A549 (cell line): ENCODE data around the gene SCGB1C2. TPM values are rescaled to one million over a fixed set of nuclear protein-coding genes. Genes with fewer than 3 reads are reported as not detected.

Source experiments
- ATAC-seq, 2 experiments: fragments of 200-7000 bp in 1 of 2; fragments of >200 bp in 1 of 2; cut with Nextera tagmentation in 1 of 2; cut with Tn5 transposase in 1 of 2; 3 replicates each; pipeline versions ENCODE4 v1.8.0 to v1.9.1; 2018 to 2020; ENCODE audit warnings: mild to moderate bottlenecking in 1 of 2, moderate library complexity in 1 of 2
- CTCF ChIA-PET: fragments of 300-600 bp; sonication (Branson Sonifier 250); formaldehyde crosslinking; extraction: SDS; loops from one replicate; lab custom pipeline; 2021; ENCODE audit warnings: antibody characterized with exemption, inconsistent platforms; lab: Yijun Ruan, JAX
- POLR2A ChIA-PET: fragments of 350-600 bp; formaldehyde crosslinking; extraction: SDS; loops from one replicate; lab custom pipeline; 2021; ENCODE audit warnings: antibody characterized with exemption, inconsistent platforms; lab: Yijun Ruan, JAX
- DNase-seq, 2 experiments: peaks; one replicate each; pipeline versions ENCODE4 v3.0.0 to v3.0.0-alpha.2; 2011 to 2016; ENCODE audit warnings: low read depth in 1 of 2, low spot score in 1 of 2
- FAIRE-seq: peaks from 2 replicates; lab custom pipeline; 2011; peaks lifted over from hg19 to GRCh38; lab: Jason Lieb, UNC
- H3K27ac ChIP-seq, 2 experiments: fragments of >200 bp; sonication (Bioruptor Twin); formaldehyde crosslinking; 3 replicates each; pipeline ENCODE4 v1.5.1; 2016 to 2017
- H3K4me1 ChIP-seq: fragments of >200 bp; sonication (Bioruptor Twin); formaldehyde crosslinking; 3 replicates; pipeline ENCODE4 v1.6.1; 2016
- H3K4me2 ChIP-seq: fragments of >200 bp; sonication (Bioruptor Twin); formaldehyde crosslinking; 3 replicates; pipeline ENCODE4 v1.6.1; 2016
- H3K4me3 ChIP-seq: fragments of >200 bp; sonication (Bioruptor Twin); formaldehyde crosslinking; 3 replicates; pipeline ENCODE4 v1.5.1; 2016
- H3K9me3 ChIP-seq: fragments of >200 bp; sonication (Bioruptor Twin); formaldehyde crosslinking; 3 replicates; pipeline ENCODE4 v1.6.1; 2016
- ATOH8 ChIP-seq: fragments of 250-450 bp; sonication (Bioruptor Pico); IDR thresholded peaks from 2 replicates; pipeline ENCODE4 v1.5.0; 2020; ENCODE audit warnings: low read depth, mild to moderate bottlenecking, moderate library complexity
- CEBPB ChIP-seq, 2 experiments: fragments of >200 bp in 1 of 2; sonication (Bioruptor Twin) in 1 of 2; formaldehyde crosslinking in 1 of 2; IDR thresholded peaks; 2 replicates each; pipeline ENCODE4 v1.6.1; 2012 to 2016
- CHD4 ChIP-seq: fragments of 200-600 bp; sonication (generic); IDR thresholded peaks from 2 replicates; pipeline ENCODE4 v1.6.1; 2016; ENCODE audit warnings: antibody characterized with exemption, mild to moderate bottlenecking, borderline replicate concordance
- HDAC2 ChIP-seq: fragments of 200-600 bp; sonication (generic); IDR thresholded peaks from 2 replicates; pipeline ENCODE4 v1.6.1; 2016
- HEYL ChIP-seq: fragments of 250-450 bp; sonication (Bioruptor Pico); IDR thresholded peaks from 2 replicates; pipeline ENCODE4 v1.8.0; 2021; ENCODE audit warnings: mild to moderate bottlenecking, moderate library complexity
- JUN ChIP-seq, 2 experiments: fragments of >200 bp; sonication (Bioruptor Twin); formaldehyde crosslinking; IDR thresholded peaks; 2 replicates in 1 of 2; 3 replicates in 1 of 2; pipeline ENCODE4 v1.6.1; 2016 to 2017
- MAFK ChIP-seq: fragments of 450-650 bp; IDR thresholded peaks from 2 replicates; pipeline ENCODE4 v1.6.1; 2014; ENCODE audit not compliant: partially characterized antibody
- NR3C1 ChIP-seq: fragments of >200 bp; sonication (Bioruptor Twin); formaldehyde crosslinking; IDR thresholded peaks from 3 replicates; pipeline ENCODE4 v1.6.1; 2017
- POLR2A ChIP-seq: IDR thresholded peaks from 2 replicates; pipeline ENCODE4 v1.6.1; 2012; ENCODE audit warnings: mild to moderate bottlenecking, low read length
- POLR2AphosphoS2 ChIP-seq: conservative IDR thresholded peaks from 2 replicates; pipeline ENCODE4 v1.6.1; 2012; ENCODE audit warnings: low read length, improper control_type of control experiment, inconsistent platforms
- RCOR1 ChIP-seq: fragments of 150-350 bp; IDR thresholded peaks from 2 replicates; pipeline ENCODE4 v1.6.1; 2014; ENCODE audit warnings: antibody characterized with exemption, low read length, low read depth
- ZFP36 ChIP-seq: fragments of 450-650 bp; IDR thresholded peaks from 2 replicates; pipeline ENCODE4 v1.6.1; 2014; ENCODE audit warnings: borderline replicate concordance; ENCODE audit not compliant: partially characterized antibody
- WGBS: methylation state at CpG from one replicate; pipeline ENCODE4 v1.1.6; 2017; ENCODE audit errors: missing lambda C conversion rate; 5-methylcytosine and 5-hydroxymethylcytosine counted together
- polyA plus RNA-seq, 4 experiments: library from polyadenylated mRNA; depleted of rRNA in 3 of 4; stranded (reverse); fragments of >200 nt; fragmentation: RNase III in 1 of 4; extraction: RNeasy Plus Mini Kit Qiagen cat#74134 plus additional on column Dnase treatment in 1 of 4; gene quantifications; 2 replicates in 3 of 4; 3 replicates in 1 of 4; pipeline ENCODE4 v1.2.3, GENCODE V29; 2011 to 2017

Gene SCGB1C2
- polyA plus RNA-seq, 2 of the 4 experiments (the other 2 are of a cell fraction) = not detected

DNA sequence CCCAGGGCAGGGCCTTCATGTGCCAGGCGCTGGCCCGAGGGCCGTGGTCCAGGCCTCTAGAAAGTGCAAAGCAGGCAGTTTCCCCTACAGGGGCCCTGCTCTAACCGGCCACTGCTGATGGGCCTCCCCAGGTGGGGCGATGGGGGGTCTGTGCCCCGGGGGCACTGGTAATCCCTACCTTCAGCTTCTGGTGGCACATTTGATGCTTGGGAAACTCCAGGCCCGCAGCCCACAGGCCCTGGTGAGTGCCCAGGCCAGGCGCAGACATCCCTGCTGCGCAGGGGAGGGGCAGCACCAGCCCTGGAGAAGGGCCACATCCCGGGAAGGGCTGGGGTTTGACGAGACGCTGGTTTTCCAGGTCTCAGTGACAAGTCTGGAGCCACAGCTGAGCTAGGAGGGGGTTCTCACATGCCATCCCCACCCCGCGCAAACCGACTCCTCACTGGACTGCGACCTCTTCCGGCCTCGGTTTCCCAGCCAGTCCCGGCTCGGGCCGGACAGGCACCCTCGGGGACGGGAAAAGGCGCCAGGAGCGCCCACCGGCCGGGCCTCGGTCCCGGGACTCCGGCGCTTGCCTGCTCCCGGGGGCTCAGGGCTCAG is 42.5 kb downstream of the SCGB1C2 start:
- POLR2A ChIA-PET = no interaction called here
- DNase-seq (no peak), ATAC-seq (peak in 1 of 2 experiments; percentile 5; a peak in 1 of 6 replicates)
- 73% methylated on average over 28 of the region's 32 CpGs for WGBS
- H3K9me3 ChIP-seq = no peaks in the 10 kb centered on the region
- no peak for TF ChIP-seq NR3C1
- TF ChIP-seq ATOH8 (CRISPR knock-in tag) = no peak
- TF ChIP-seq HEYL = no peak
- TF ChIP-seq ZFP36 = no peak
- peak; percentile 51 for TF ChIP-seq MAFK
- no peak for TF ChIP-seq JUN (IDR thresholded peaks at IDR 0.05)
- no peak for TF ChIP-seq POLR2AphosphoS2
- TF ChIP-seq RCOR1 = no peak
- TF ChIP-seq, all 56 proteins: peak for 1
- Histone ChIP-seq H3K4me3 (peak overlapping the region; percentile 58), H3K4me2 (peak overlapping the region; percentile 98), H3K27ac (peak overlapping the region; percentile 38 to 76; a peak in 4 of 6 replicates), H3K4me1 (peaks cover 11% of the 10 kb centered on the region; the same call in 1 of the 3 replicates)
- CTCF ChIA-PET = interaction anchor here (0.9 to 1.9 kb wide), 2 partner anchors 15 to 206 kb away, joined by 3 to 4 read pairs; no protein-coding TSS in a partner anchor
- FAIRE-seq = no peak

- WGBS = 15% methylated on average over 27 of the region's 112 CpGs
- ATAC-seq (peak in 1 of 2 experiments; percentile 11; a peak in 2 of 6 replicates), FAIRE-seq (no peak), DNase-seq (no peak)
- 0 out of 2 replicates have a peak, but pooled peaks have one; percentile 64 for TF ChIP-seq HDAC2
- no peak for TF ChIP-seq CEBPB (IDR thresholded peaks at IDR 0.05)
- Histone ChIP-seq H3K27ac (peak overlapping the region; percentile 38 to 76; a peak in 5 of 6 replicates), H3K4me1 (peaks cover 11% of the 10 kb centered on the region; the same call in 1 of the 3 replicates), H3K9me3 (no peaks in the 10 kb centered on the region), H3K4me2 (peak overlapping the region; percentile 98), H3K4me3 (peak overlapping the region; percentile 58)
- POLR2A ChIA-PET = interaction anchor here (0.7 kb wide), 1 partner anchor 24 kb away, joined by 3 read pairs; no protein-coding TSS in a partner anchor
- CTCF ChIA-PET = interaction anchor here (0.5 kb wide), 1 partner anchor 50 kb away, joined by 3 read pairs; no protein-coding TSS in a partner anchor
These were observed 43.2 kb downstream of the SCGB1C2 start for GRCh38 chr17:180381-181244.

DNA sequence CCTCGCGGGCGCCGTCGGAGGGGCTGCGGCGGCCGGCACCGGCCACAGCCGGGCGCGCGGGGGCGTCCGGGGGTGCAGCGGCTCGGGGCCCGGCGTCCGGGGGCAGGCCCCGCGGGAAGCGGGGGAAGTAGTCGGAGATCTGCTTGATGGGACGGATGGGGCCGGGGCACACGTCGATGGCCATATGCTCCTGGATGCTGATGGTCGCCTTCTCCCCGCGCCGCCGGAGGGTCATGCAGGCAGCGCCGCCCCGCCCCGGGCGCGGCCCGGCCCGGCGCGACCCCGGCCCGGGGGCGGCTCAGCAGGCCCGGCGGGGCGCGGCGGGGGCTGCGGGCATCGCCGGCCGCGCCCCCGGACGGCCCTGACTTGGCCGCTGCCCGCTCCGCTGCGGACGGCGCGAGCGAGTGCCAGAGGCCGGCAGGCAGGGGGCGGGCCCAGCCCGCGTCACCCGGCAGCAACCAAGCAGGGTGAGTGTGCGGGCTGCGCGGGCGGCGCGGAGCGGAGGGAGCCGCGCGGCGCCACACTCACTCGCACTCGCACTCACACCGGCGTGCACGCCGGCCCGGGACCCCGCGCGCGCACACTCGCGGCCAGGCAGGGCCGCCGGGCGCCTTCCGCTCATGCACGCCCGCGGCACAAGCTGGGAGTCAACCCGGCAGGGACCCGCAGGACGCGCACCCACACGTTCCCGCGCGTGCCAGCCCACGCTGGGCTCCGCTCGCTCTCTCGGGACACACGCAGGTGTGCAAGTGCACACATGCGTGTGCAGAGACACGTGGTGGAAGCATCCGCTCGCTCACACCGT is 44.1 kb downstream of the SCGB1C2 start, which contains the start of gene DOC2B:
DOC2B (minus strand) TSS at position 406 of the 805 bp plus-strand sequence; CDS start at position 235, 171 bp downstream.
- WGBS = 41% methylated on average over 42 of the region's 120 CpGs
- H3K4me1 ChIP-seq = peaks cover 11% of the 10 kb centered on the region; the same call in 1 of the 3 replicates
- H3K4me2 ChIP-seq = peak within 1 kb of the TSS; percentile 98
- no peaks in the 10 kb centered on the region for H3K9me3 ChIP-seq
- ChIA-PET CTCF (interaction anchor here (0.5 to 0.6 kb wide), 2 partner anchors 51 to 548 kb away, joined by 3 to 4 read pairs; no protein-coding TSS in a partner anchor), POLR2A (no interaction called here)
- ATAC-seq (peak; percentile 70 to 78), DNase-seq (peak in 1 of 2 experiments; percentile 80), FAIRE-seq (no peak)
- peak within 1 kb of the TSS; percentile 38 to 76; a peak in 5 of 6 replicates for H3K27ac ChIP-seq
- TF ChIP-seq POLR2A = 0 out of 2 replicates have a peak, but pooled peaks have one; percentile 22
- TF ChIP-seq MAFK = no peak
- TF ChIP-seq JUN (IDR thresholded peaks at IDR 0.05) = peak in 1 of 2 experiments; percentile 43; a peak in 1 of 5 replicates
- no peak for TF ChIP-seq CHD4
- H3K4me3 ChIP-seq = peak within 1 kb of the TSS; percentile 58
